Liver (tissue), 3 donors: ENCODE results near the gene YKT6.

Experiments used
- CTCF ChIP-seq: fragments of 150-350 bp; IDR thresholded peaks from 2 replicates; pipeline ENCODE4 v1.5.1; 2017; ENCODE audit warnings: improper control_type of control experiment, low read depth, low read length; ENCODE audit not compliant: missing input control
- EGR1 ChIP-seq, 2 donors: IDR thresholded peaks; 2 replicates each; pipeline ENCODE4 v1.6.1; 2016 to 2018; ENCODE audit warnings: antibody characterized with exemption in 2 of 2, low read depth in 2 of 2
- GABPA ChIP-seq, 2 donors: IDR thresholded peaks in 1 of 2; conservative IDR thresholded peaks in 1 of 2; 2 replicates each; pipeline ENCODE4 v1.6.1; 2016; ENCODE audit warnings: antibody characterized with exemption in 2 of 2, mild to moderate bottlenecking in 1 of 2, moderate library complexity in 1 of 2
- JUND ChIP-seq, 2 donors: IDR thresholded peaks; 2 replicates each; pipeline ENCODE4 v1.6.1; 2016; ENCODE audit warnings: antibody characterized with exemption in 2 of 2
- MAX ChIP-seq: IDR thresholded peaks from 2 replicates; pipeline ENCODE4 v1.6.1; 2016; ENCODE audit warnings: antibody characterized with exemption
- RXRA ChIP-seq, 2 donors: IDR thresholded peaks; 2 replicates each; pipeline ENCODE4 v1.6.1; 2017 to 2018; ENCODE audit warnings: antibody characterized with exemption in 2 of 2, mild to moderate bottlenecking in 1 of 2
- SP1 ChIP-seq: IDR thresholded peaks from 2 replicates; pipeline ENCODE4 v1.6.1; 2018; ENCODE audit warnings: antibody characterized with exemption, mild to moderate bottlenecking
- donor health status: healthy.
- donor health status: healthy.

- no peak for TF ChIP-seq JUND (IDR thresholded peaks at IDR 0.05)
- no peak for TF ChIP-seq CTCF
- no peak for TF ChIP-seq RXRA (IDR thresholded peaks at IDR 0.05)
- TF ChIP-seq EGR1 (IDR thresholded peaks at IDR 0.05; ENCODE audit: low read depth in 2 of 2): no peak
- TF ChIP-seq GABPA (IDR thresholded peaks at IDR 0.05 in 1 of 2, conservative IDR thresholded peaks at IDR 0.05 in 1 of 2): no peak
- no peak for TF ChIP-seq SP1
- TF ChIP-seq MAX: no peak
These were observed 19.2 kb downstream of the YKT6 start for GRCh38 chr7:44220046-44220357.
